GM12873 (cell line): ENCODE results near the gene SPEM2.

Experiments used
- CTCF ChIP-seq: IDR thresholded peaks from 2 replicates; pipeline ENCODE4 v1.5.1; 2012; ENCODE audit warnings: low read depth, mild to moderate bottlenecking, moderate library complexity, low read length, control low read depth; ENCODE audit not compliant: insufficient read depth; ENCODE audit errors: missing control alignments

The SPEM2 gene

GRCh38 chr17:7475764-7476422 lies 50.5 kb downstream of the SPEM2 start:
- TF ChIP-seq CTCF, result no peak

- no peak for TF ChIP-seq CTCF
These were observed 51.1 kb downstream of the SPEM2 start for GRCh38 chr17:7476494-7476893.

- TF ChIP-seq CTCF, result no peak
These were observed 51.5 kb downstream of the SPEM2 start for GRCh38 chr17:7476951-7477350.
